Embryonic facial prominence (tissue), 1 donor: ENCODE results near the gene FAM170B.

ENCODE experiments used
- DNase-seq: peaks from one replicate; pipeline ENCODE4 v3.0.0-alpha.2; 2016; ENCODE audit errors: extremely low spot score

The FAM170B gene

GRCh38 chr10:49133706-49134248, at the start of gene FAM170B:
Gene FAM170B (minus strand): TSS chr10:49134021. CDS start chr10:49133918, 103 bp downstream.
- DNase-seq, result no peak

GRCh38 chr10:49182776-49183175, 49.0 kb upstream of the FAM170B start:
- no peak for DNase-seq

GRCh38 chr10:49180444-49180860, 46.6 kb upstream of the FAM170B start:
- DNase-seq, result no peak

- DNase-seq, result no peak
Observed at GRCh38 chr10:49179699-49180443, 46.0 kb upstream of the FAM170B start.

- DNase-seq, result no peak
Observed at GRCh38 chr10:49178489-49179471, 45.0 kb upstream of the FAM170B start.

- DNase-seq, result no peak
Observed at GRCh38 chr10:49177391-49178355, 43.9 kb upstream of the FAM170B start.

GRCh38 chr10:49176310-49177268, 42.8 kb upstream of the FAM170B start:
- no peak for DNase-seq

GRCh38 chr10:49175587-49176309, 41.9 kb upstream of the FAM170B start:
- no peak for DNase-seq

GRCh38 chr10:49174926-49175500, 41.2 kb upstream of the FAM170B start:
- DNase-seq, result no peak

- no peak for DNase-seq
Observed at GRCh38 chr10:49174261-49174925, 40.6 kb upstream of the FAM170B start.

GRCh38 chr10:49173853-49174252, 40.0 kb upstream of the FAM170B start:
- DNase-seq, result no peak

GRCh38 chr10:49173201-49173772, 39.5 kb upstream of the FAM170B start:
- no peak for DNase-seq

GRCh38 chr10:49172777-49173132, 38.9 kb upstream of the FAM170B start:
- no peak for DNase-seq

- no peak for DNase-seq
Observed at GRCh38 chr10:49172061-49172776, 38.4 kb upstream of the FAM170B start.

GRCh38 chr10:49171326-49172060, 37.7 kb upstream of the FAM170B start:
- DNase-seq, result no peak

GRCh38 chr10:49170632-49171325, 37.0 kb upstream of the FAM170B start:
- DNase-seq, result no peak
